ENCODE data around the gene LSM4. TPM values are rescaled to one million over a fixed set of nuclear protein-coding genes. Genes with fewer than 3 reads are reported as not detected.

Gene LSM4
- total and polyA plus RNA-seq, 10 of the 15 experiments (the other 5 are each of a cell fraction or from before 2014, with no cell fraction given) = 12.6 to 652 (median 217) TPM

DNA sequence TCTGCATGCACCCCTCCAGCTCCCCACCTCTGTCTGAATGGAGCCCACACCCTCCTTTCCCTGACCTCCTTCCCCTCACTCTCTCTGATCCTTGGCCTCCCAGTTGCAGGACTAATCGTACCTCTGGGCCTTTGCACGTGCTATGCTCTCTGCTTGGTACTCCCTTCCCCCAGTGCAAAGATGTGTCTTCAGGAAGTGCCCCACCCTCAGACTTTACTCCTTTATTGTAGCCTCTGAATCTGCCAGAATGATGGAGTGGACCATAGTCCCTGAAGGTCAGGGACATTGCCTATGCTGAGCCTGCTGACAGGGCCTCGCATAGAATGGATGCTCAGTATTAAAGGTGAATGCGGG, 40.1 kb downstream of the LSM4 start:
- Histone ChIP-seq H3K36me3 (ENCODE audit: control insufficient read depth in 2 of 2, insufficient read depth in 2 of 2, low read length in 1 of 2) (peaks cover 0 to 3% of the 10 kb centered on the region in 2 experiments; a peak in 2 of 4 replicates), H3K9ac (ENCODE audit: control insufficient read depth, insufficient read depth, low read length) (peak overlapping the region; percentile 99), H3K4me1 (ENCODE audit: control insufficient read depth, insufficient read depth, low read length) (peaks cover 31% of the 10 kb centered on the region), H3K4me2 (ENCODE audit: control insufficient read depth, insufficient read depth) (peak overlapping the region; percentile 98), H3K27me3 (replicated peaks in 1 of 2; ENCODE audit: control insufficient read depth in 2 of 2, insufficient read depth in 2 of 2, low read length in 1 of 2) (no peaks in the 10 kb centered on the region), H3K79me2 (ENCODE audit: control insufficient read depth, insufficient read depth, low read length) (peaks cover 38% of the 10 kb centered on the region), H3K27ac (ENCODE audit: control insufficient read depth, insufficient read depth) (peak overlapping the region; percentile 100), H4K20me1 (ENCODE audit: control insufficient read depth, insufficient read depth) (peaks cover 14% of the 10 kb centered on the region), H2AFZ (ENCODE audit: control insufficient read depth, low read depth, low read length) (no peak overlapping the region), H3K9me3 (replicated peaks; ENCODE audit: control insufficient read depth, insufficient read depth, low read length) (no peaks in the 10 kb centered on the region), H3K4me3 (peak overlapping the region; percentile 66)
- 52% methylated on average over 4 of the region's 4 CpGs for WGBS (ENCODE audit: insufficient coverage, insufficient replicate concordance, low lambda C conversion rate, missing lambda C conversion rate)
- RAD21 ChIA-PET (ENCODE audit: unreplicated experiment) = interaction anchor here (1.4 to 7.1 kb wide), 6 partner anchors 9 to 112 kb away, joined by 7 to 259 read pairs (median 136); partner anchors contain the start of genes LSM4 and PGPEP1
- BruUV-seq (replicated peaks) = no TSS peak
- intact Hi-C loops (cut with micrococcal nuclease; ENCODE audit: unreplicated experiment) (loop anchor here (1.0 kb wide), 1 partner anchor 8 kb away; no protein-coding TSS in a partner anchor), in situ Hi-C loops (cut with MboI) (no loop called here)
- ATAC-seq (no peak), DNase-seq (ENCODE audit: low read depth, low spot score) (no peak), FAIRE-seq (no peak)
- CTCF ChIA-PET = interaction anchor here (0.6 to 14.1 kb wide), 6 partner anchors 8 to 47 kb away, joined by 3 to 516 read pairs (median 102); partner anchors contain the start of genes IQCN and LSM4
- SMC1A ChIA-PET (ENCODE audit: uncharacterized antibody, unreplicated experiment) = interaction anchor here (1.8 to 6.3 kb wide), 5 partner anchors 9 to 91 kb away, joined by 4 to 176 read pairs (median 63); partner anchors contain the start of gene LSM4
- POLR2A ChIA-PET = interaction anchor here (0.5 to 8.4 kb wide), 7 partner anchors 9 to 276 kb away, joined by 3 to 206 read pairs (median 172); partner anchors contain the start of gene LSM4
- TF ChIP-seq GATAD2B (conservative IDR thresholded peaks at IDR 0.05; ENCODE audit: low read depth) (0 out of 2 replicates have a peak, but pooled peaks have one; percentile 8), SMARCA5 (IDR thresholded peaks at IDR 0.05) (peak; percentile 71), MEF2A (IDR thresholded peaks at IDR 0.05; ENCODE audit: insufficient read depth, low read depth, low read length) (no peak), CHD4 (IDR thresholded peaks at IDR 0.05) (no peak), RUNX3 (IDR thresholded peaks at IDR 0.05; ENCODE audit: low read length) (no peak), SRF (IDR thresholded peaks at IDR 0.05; ENCODE audit: low read depth in 2 of 2, low read length in 2 of 2) (no peak), MYC (IDR thresholded peaks at IDR 0.05; ENCODE audit: insufficient read depth, insufficient read length, insufficient replicate concordance, low read length, severe bottlenecking) (no peak), ZNF274 (IDR thresholded peaks at IDR 0.05; ENCODE audit: insufficient read depth, insufficient read length) (no peak), TBL1XR1 (IDR thresholded peaks at IDR 0.05; ENCODE audit: low read depth, low read length) (no peak), YY1 (IDR thresholded peaks at IDR 0.05; ENCODE audit: low read depth, low read length) (no peak), BHLHE40 (IDR thresholded peaks at IDR 0.05; ENCODE audit: borderline replicate concordance in 1 of 2, low read depth in 2 of 2, low read length in 1 of 2) (peak; percentile 50 to 84), ZNF24 (IDR thresholded peaks at IDR 0.05) (no peak)
- TF ChIP-seq, protein P1, sequence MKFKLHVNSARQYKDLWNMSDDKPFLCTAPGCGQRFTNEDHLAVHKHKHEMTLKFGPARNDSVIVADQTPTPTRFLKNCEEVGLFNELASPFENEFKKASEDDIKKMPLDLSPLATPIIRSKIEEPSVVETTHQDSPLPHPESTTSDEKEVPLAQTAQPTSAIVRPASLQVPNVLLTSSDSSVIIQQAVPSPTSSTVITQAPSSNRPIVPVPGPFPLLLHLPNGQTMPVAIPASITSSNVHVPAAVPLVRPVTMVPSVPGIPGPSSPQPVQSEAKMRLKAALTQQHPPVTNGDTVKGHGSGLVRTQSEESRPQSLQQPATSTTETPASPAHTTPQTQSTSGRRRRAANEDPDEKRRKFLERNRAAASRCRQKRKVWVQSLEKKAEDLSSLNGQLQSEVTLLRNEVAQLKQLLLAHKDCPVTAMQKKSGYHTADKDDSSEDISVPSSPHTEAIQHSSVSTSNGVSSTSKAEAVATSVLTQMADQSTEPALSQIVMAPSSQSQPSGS (IDR thresholded peaks at IDR 0.05; ENCODE audit: low read length) = no peak
- TF ChIP-seq, protein P2, sequence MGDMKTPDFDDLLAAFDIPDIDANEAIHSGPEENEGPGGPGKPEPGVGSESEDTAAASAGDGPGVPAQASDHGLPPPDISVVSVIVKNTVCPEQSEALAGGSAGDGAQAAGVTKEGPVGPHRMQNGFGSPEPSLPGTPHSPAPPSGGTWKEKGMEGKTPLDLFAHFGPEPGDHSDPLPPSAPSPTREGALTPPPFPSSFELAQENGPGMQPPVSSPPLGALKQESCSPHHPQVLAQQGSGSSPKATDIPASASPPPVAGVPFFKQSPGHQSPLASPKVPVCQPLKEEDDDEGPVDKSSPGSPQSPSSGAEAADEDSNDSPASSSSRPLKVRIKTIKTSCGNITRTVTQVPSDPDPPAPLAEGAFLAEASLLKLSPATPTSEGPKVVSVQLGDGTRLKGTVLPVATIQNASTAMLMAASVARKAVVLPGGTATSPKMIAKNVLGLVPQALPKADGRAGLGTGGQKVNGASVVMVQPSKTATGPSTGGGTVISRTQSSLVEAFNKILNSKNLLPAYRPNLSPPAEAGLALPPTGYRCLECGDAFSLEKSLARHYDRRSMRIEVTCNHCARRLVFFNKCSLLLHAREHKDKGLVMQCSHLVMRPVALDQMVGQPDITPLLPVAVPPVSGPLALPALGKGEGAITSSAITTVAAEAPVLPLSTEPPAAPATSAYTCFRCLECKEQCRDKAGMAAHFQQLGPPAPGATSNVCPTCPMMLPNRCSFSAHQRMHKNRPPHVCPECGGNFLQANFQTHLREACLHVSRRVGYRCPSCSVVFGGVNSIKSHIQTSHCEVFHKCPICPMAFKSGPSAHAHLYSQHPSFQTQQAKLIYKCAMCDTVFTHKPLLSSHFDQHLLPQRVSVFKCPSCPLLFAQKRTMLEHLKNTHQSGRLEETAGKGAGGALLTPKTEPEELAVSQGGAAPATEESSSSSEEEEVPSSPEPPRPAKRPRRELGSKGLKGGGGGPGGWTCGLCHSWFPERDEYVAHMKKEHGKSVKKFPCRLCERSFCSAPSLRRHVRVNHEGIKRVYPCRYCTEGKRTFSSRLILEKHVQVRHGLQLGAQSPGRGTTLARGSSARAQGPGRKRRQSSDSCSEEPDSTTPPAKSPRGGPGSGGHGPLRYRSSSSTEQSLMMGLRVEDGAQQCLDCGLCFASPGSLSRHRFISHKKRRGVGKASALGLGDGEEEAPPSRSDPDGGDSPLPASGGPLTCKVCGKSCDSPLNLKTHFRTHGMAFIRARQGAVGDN (IDR thresholded peaks at IDR 0.05) = no peak
- TF ChIP-seq, protein P3, sequence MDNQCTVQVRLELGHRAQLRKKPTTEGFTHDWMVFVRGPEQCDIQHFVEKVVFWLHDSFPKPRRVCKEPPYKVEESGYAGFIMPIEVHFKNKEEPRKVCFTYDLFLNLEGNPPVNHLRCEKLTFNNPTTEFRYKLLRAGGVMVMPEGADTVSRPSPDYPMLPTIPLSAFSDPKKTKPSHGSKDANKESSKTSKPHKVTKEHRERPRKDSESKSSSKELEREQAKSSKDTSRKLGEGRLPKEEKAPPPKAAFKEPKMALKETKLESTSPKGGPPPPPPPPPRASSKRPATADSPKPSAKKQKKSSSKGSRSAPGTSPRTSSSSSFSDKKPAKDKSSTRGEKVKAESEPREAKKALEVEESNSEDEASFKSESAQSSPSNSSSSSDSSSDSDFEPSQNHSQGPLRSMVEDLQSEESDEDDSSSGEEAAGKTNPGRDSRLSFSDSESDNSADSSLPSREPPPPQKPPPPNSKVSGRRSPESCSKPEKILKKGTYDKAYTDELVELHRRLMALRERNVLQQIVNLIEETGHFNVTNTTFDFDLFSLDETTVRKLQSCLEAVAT (IDR thresholded peaks at IDR 0.05) = no peak
- TF ChIP-seq, protein P4, sequence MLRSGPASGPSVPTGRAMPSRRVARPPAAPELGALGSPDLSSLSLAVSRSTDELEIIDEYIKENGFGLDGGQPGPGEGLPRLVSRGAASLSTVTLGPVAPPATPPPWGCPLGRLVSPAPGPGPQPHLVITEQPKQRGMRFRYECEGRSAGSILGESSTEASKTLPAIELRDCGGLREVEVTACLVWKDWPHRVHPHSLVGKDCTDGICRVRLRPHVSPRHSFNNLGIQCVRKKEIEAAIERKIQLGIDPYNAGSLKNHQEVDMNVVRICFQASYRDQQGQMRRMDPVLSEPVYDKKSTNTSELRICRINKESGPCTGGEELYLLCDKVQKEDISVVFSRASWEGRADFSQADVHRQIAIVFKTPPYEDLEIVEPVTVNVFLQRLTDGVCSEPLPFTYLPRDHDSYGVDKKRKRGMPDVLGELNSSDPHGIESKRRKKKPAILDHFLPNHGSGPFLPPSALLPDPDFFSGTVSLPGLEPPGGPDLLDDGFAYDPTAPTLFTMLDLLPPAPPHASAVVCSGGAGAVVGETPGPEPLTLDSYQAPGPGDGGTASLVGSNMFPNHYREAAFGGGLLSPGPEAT (IDR thresholded peaks at IDR 0.05; ENCODE audit: low read depth) = no peak
